NCI-H524 (cell line): ENCODE results near the gene TMCC2.

Source experiments
- DNase-seq, 2 experiments: peaks; one replicate each; lab custom pipeline; 2025; lab: John Stamatoyannopoulos, UW

The TMCC2 gene

DNA sequence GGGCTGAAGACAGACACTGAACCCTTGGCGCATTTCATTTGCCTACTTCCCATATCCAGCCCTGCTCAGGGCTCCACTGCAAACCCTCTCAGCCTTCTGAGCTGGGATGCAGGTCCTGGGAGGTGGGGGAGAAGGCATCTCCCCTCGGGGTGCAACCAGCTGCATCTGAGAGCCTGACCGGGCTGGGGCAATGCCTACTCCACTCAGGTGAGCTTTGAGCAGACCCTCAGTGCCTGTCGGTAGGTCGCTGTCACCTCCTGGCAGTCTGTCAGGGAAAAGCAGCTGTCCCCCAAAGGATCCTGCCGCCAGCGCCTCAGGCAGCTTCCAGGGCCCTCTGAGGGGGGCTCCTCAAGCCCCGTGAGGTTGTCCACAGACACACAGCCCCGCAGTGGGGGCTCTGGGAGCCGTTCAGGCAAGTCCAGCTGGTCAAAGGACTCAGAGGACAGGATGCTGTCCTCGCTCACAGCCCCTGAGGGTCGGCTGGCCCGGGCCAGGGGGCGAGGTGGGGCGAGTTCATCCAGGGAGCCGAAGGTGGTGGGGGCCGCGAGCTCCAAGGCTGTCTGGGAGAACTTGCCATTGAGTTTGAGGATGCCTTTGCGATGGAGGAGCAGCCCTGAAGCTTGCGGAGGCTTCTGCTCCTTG lies 75.6 kb downstream of the TMCC2 start:
- DNase-seq, result no peak

DNA sequence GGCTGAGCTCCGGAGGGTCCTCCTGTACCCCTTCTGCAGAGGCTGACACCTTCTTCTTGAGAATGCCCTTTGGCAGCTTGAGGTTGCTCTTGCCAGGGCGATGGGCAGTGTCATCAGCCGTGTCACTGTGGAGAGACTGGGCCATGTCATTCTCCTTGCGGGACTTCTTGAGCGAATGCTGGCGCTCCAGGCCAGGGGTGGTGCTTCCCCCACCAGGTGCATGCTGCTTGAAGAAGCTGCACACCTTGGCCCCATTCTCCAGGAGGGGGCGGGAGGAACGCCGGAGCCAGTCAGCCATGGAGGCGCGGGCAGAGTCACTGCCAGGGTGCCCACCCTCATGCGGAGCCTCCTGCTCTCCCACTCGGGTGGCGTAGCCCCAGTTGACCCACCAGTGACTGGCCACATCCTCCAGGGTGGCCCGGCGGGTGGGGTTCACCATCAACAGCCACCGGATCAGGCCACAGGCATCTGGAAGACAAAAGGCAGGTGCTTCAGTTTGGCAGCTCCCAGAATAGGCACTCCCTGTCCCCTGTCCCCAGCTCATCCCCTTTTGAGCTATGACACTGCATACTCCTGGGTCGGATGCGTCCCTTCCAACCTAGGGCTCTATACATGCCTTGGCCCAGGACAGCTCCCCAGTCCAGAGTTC lies 76.4 kb downstream of the TMCC2 start:
- no peak for DNase-seq

DNA sequence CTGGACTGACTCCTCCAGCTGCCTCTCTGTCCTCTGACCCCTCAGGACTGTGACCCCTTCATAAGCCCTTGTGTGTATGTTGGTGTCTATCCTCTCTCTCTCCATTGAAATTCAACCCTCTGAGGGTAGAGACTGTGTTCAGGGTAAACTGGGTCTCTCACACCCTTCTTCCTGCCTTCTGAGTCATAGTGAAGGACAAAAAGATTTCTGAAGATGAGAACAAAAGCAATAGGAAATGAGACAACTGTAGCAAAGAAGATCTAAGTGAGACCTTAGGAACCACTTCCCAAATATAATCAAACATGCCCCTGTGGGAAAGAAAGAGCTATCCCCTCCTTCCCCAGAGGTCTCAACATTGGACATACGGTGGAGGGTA lies 76.9 kb downstream of the TMCC2 start:
- DNase-seq, result no peak

DNA sequence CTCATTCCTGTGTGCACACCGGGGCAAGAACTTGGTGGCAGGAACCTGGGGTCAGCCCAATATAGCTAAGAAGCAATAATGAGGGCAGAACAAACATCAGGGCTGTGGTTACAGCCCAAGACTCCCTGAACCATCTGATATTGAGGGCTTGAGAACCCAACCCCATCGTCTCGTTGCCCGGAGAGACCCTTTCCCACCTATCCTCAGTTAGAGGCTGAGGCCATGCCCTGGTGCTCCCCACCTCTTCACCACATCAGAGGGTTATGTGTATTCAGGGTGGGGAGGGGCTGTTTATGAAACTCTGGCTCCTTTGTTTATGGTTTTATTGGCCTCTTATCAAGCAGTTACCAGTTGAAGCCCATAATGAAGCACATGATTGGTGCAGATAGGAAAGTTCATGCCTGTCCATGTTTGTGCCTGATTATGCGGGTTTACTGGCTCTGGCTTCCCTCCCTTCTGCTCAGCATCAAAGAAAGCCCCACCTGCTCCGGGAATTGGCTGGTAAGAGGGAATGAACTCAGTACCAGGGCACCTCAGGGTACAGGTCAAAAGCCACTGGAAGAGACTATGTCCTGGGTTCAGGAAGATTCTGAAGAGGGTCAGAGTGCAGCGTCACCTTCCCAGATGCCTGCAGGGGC lies 79.3 kb downstream of the TMCC2 start:
- no peak for DNase-seq

DNA sequence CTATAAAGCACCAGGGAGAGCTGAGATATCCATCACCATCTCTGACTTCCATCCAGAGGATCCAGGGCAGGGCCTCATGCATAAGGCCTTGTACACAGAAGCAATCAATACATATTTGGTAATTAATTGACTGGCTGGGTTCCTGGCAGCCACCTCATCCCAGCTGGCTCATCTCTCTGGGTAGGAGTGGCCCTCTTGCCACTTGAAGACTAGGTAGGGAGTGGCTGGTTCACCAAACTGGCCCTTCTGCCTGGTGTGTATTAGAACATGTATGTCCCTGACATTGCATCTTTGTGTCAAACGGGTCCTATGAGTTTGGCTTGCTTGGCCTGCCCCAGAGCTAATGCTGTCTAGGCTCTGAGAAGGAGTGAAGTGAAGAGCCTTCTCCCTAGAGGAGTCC lies 82.0 kb downstream of the TMCC2 start:
- DNase-seq, result no peak

DNA sequence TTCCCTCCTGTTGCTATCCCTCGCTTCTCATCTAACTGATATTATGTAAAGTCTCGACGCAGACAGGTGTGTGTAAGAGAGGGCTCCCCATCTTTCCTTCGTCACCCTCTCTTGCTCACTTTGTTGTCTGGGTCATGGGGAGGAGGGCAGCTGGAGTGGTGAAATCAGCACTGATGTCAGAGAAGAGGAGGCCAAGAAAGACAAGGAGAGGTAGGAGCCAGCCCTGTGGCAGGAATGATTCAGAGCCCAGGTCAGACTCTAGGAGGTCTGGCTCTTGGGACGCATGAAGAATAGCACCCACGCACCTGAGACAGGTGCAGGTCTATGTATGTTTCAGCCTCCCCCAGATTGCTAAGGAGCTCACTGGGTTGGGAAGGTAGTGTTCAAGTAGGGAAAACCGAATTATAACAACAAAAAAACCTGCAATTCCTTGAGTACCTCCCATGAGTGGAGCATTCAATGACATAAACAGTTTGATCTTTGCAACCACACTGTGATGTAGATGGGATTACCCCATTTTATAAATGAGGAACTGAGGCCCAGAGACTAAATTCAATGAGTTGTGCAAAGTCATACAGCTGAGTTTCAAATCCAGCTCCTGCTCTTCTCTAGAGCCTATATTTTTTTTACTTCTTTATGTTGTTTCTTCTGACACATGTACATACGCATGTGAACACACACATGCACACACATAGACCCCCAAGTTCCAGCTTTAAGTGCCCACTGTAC lies 83.4 kb downstream of the TMCC2 start:
- DNase-seq, result no peak

DNA sequence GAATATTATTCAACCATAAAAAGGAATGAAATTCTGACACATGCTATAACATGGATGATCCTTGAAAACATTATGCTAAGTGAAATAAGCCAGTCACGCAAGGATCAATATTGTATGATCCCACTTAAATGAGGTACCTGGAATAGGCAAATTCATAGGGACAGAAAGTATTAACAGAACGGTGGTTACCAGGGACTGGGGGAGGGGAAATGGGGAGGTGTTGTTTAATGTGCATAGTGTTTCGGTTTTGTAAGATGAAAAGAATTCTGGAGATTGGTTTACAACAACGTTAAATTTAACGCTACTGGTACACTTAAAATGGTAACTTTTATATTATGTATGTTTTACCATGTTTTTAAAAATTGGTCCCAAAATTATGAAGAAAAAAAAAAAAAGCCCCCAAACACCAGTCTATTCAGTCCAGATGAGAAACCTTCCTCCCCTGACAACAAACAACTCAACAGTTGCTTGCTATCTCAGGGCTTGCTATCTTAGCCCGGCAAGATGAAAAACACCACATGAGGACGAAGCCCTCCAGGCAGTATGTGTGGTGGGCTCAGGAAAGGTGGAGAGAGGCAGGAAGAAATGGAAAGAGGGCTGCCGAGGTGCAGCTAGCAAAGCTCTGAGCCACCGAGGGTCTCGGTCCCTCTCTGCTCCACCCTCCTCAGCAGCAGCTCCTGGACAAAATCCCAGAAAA lies 85.3 kb downstream of the TMCC2 start:
- DNase-seq, result no peak

DNA sequence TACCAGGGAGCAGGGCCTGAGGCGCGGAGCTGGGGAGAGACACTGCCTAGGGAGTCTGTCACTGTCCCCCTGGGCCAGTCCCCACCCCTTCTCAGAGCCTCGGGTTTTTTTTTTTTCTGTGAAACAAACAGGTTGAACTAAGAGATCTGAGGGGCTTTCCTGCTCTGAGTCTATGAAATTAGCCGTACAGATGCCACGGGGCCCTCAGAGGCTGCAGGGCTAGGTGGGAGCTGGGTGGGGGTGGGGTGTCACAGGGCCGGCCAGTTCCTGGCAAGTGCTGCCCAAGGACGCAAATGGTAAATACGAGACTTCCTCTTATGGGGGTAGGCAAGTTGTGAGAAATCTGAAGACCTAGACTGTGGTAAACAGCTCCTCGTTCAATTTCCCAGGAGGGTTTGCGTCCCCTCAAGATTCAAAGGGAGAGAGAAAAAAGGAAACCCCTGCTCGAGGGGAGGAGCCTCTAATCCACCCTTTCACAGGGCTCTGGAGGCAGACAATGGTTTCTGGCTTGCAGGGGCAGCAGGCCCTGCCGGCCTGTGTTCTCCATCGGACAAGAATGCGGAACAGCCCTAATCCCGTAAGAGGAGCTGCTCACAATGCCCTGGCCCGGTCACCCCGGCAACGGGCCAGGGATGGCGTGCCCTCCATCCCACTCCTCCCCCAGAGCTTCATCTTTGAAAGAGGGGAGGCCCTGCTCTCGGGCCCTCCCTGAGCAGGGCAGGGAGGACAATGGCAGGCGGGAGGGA lies 86.0 kb downstream of the TMCC2 start:
- peak; percentile 51 to 81 for DNase-seq

DNA sequence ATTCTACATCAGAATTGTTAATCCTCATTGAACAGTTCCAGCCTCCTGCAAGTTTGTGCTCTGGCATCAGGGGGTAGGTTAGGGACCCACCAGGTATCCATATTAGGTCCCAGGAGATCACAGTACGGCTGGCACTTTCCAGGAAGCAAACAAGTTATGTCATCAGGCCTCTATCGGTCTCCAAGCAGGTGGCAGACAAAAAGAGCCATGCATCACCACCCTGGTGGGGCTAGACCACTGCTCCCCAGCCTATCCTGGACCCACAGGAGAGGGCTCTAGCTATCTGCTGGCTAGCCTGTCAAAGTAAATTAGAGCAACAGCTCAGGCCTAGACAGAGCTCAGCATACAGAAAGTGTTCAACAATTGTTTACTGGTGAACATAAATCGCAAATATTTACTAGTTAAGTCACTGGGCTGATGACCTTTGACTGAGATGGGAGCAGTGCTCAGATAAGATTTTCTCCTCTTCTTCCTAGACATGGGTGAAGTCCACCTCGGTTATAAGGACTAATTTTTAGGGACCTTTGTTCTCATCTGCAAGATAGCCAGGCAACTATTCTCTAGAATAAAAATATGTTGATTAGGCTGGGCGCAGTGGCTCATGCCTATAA lies 87.4 kb downstream of the TMCC2 start:
- no peak for DNase-seq

DNA sequence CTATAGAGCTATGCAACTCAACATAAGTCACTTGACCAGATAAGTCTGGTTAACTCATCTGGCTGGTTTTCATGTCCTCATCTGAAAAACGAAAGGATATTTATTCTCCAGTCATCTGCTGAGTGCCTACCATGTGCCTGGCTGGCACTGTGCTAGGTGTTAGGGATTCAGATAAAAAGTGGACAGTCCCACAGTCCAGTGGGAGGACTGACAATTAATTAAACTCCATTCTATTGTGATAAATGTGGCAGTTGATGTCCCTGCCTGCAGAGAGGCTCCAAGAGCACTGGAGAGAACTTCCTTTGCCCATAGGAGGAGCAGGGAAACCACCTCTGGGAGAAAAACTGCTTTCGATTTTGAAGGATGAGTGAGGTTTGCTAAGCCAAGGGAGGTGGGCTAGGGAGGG lies 88.4 kb downstream of the TMCC2 start:
- no peak for DNase-seq

DNA sequence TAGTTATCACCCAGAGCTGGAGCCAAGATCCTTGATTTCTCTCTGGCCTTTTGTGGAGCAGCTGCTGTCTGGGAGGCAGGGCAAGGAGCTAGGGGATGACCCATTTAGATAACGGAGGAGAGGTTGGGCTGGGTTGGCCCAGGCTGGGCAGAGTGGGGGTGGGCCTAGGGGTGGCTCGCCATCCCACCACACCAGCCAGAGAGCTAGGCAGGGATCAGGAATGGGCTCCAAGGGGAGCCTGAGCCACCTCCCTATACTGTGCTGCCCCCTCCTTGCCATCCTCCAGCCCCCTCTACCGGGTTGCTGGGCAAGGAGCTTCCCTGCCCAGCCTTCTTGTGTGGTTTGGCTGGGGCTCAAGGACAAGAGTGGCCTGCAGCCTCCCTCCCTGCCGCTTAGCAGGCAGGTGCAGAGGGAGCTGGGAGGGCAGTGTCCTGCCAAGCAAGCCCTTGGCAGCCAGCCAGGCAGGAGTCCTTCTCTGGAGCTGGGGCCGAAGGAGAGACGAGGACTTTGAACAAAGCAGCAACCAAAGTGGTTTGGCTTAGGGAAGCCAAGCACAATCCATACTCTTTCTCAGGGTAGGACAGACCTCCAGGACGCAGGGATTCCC lies 89.7 kb downstream of the TMCC2 start:
- DNase-seq, result peak in 1 of 2 experiments; percentile 45

DNA sequence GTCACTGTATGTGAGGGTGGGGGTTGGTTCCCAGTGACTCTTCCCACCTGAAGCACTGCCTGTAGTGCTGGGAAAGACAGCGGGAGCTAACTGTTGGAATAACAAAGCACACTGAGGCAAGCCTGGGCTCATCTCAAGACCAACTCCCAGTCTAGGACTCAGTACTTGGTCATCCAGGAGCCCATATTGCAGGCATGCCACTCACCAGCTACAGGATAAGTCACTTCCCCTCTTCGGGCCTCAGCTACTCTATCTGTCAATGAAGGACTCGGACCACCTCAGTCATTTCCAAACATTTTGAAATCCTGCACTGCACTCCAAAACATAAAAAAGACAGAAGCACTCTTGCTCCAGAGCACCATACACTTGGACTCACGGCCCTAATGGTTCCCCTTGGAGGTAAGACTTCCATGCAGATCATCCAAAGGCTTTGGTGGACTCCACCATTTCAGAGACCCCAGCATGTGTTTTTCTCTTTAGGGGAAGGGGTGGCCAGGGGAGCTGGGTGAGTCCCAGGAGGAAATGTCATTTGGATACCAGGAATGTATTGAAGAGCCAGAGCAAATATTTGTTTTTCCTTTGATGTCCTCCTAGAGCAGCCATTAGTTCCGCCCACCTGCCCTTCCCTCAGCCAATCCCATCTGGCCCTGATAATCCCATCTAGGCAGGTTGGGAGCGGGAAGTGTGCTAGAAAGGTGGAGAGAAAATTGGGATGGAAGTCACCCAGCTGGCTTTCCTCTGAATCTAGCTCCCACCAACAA lies 90.7 kb downstream of the TMCC2 start:
- no peak for DNase-seq

DNA sequence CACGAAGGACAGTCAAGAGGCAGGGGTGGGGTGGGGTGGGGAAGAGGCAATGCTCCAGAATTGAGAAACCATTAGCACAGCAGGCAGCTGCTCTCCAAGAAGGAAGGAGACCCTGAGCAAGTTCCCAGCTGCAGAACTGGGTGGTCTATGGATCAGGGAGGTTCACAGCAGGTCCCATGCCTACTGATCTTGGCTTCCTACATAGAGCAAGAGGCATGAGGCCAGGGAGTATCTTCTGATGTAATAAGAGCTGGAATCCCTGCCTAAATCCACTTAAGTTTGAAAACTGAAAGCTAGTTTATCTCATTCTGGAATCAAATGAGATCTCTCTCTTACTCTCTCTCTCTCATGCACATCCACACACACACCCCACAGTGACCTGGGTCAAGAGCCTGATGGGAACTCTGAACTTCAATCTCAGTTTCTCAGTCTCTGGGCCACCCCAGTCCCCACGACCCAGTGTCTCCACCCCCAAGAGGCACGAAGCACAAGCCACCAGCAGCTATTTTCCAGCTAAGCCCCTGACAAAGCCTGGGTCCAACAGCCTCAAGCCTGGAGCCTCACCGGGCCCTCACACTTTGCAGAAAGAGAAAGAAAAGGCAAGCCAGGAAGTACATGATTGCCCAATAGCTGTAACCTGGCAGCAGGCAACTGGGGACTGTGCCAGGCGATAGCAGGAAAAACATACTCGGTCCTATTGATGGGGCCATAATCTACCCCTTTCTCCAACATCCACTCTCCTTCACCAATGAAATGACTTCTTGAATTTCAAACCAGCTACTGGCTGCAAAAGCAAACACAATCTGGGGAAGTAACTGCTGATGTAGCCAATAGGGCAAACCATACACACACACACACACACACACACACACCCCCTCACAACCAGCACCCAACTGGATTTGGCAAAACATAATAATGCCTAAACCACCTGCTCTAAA lies 91.6 kb downstream of the TMCC2 start:
- DNase-seq, result no peak

DNA sequence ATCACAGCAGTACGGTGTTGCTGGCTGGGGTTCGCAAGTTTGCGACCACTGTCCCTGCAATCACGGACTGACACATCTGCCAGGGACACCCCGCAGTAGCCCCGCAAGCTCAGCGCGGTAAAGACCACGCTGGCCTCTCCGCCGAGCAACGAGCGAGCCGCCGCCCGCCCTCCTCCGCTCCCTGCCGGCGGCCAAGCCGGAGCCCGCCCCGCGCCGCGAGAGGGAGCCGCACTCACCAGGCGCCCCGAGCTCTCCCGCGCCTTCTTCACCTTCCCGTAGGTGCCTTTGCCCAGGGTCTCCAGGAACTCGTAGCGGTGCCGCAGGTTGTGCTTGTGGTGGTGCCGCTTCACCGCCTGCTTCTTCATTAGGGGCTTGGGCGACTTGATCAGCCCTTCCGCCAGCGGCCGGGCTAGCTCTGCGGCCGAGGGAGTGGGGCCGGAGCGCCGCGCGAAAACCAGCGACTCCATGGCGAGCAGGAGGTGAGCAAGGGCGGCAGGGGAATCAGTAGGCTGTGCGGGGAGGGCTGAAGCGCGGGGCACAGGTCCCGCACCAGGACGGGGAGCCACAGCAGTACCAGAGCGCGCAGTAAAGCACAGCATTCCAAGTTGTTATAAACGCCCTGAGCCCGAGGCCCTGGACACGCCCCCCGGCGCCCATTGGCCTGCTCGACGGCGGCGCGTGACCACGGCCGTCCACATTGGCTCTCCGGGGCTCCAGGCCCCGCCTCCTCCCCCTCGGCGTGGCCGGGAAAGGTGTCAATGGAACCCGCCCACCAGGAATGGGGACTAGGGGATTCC lies 93.6 kb downstream of the TMCC2 start, which contains the start of gene NUAK2:
Gene NUAK2, minus strand, starts transcription at position 584 of the 797 bp plus-strand sequence. Its CDS starts 117 bp downstream, at position 467.
- peak; percentile 65 to 87 for DNase-seq

DNA sequence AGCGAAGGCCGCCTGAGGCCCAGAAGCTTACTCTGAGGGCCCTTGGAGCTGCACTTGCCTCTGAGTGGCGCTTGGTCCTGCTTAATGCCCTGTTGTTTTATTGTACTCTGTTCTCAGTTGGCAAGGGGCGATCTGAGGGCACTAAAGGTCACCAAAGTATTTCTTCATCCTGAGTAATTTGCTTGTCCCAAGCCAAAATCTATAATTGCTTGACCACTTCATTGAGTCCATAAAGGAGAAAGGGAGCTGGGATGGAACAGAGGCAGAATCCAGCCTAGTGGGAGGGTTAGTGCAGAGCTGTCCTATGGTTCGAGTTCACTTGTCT lies 94.2 kb downstream of the TMCC2 start:
- DNase-seq, result no peak
